HG02852 (cell line): Measurements from ENCODE around the gene EPHA6.

ENCODE experiments used
- ATAC-seq: cut with Tn5 transposase; IDR thresholded peaks from one replicate; pipeline ENCODE4 v1.9.1; 2021; ENCODE audit warnings: mild to moderate bottlenecking, moderate library complexity; ENCODE audit not compliant: unreplicated experiment

Gene EPHA6

GRCh38 chr3:97148931-97149330 lies 334.5 kb downstream of the EPHA6 start:
- ATAC-seq, result no peak

DNA sequence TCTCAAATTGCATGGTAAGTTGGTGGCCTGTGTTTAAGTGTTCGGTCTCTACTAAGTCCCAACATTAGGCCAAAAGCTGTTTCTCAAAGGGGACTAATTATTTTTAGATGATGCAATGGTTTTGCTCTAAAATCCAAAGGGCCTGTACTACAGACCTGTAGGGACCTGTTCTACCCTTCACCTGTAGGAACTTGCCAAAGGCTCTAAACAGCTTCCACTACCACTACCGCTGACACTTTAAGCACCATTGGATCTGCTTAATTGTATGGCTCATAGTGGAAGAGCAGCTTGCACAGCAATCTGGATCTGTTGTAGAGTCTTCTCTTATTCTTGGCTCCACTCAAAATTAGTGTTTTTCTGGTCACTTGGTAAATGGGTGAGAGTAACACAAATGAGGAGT lies 346.8 kb downstream of the EPHA6 start:
- no peak for ATAC-seq

DNA sequence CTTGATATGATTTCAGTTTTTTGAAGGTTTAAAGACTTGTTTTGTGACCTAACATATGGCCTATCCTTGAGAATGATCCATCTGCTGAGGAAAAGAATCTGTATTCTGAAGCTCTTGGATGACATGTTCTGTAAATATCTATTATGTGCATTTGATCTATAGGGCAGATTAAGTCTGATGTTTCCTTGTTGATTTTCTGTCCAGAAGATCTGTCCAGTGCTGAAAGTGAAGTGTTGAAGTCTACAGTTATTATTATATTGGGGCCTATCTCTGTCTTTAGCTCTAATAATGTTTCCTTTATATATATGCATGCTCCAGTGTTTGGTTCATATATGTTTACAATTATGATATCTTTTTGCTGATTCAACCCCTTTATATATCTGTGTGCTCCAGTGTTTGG lies 362.8 kb downstream of the EPHA6 start:
- ATAC-seq, result no peak

DNA sequence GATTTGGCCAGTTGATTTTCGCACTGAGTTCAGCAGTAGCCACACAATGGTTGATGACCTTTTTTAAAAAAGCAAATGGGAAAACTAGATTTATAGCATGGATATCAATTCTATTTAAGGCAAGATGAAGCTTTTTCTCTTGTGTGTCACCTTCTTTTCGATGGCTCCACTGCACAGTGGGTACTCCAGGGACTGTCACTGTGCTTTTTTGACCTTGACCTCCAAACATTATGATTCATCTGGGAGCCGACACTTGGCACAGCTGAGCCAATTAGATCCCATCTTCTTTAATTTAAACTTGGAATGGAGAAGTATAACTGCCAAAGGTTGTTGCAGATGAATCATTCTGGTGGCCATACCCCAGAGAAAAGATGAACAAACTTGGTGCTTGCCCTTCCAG lies 367.3 kb downstream of the EPHA6 start:
- no peak for ATAC-seq

- no peak for ATAC-seq
These were observed 373.4 kb downstream of the EPHA6 start for GRCh38 chr3:97187771-97188170.

- no peak for ATAC-seq
These were observed 375.4 kb downstream of the EPHA6 start for GRCh38 chr3:97189835-97190234.

- ATAC-seq, result no peak
These were observed 382.7 kb downstream of the EPHA6 start for GRCh38 chr3:97197083-97197482.

GRCh38 chr3:97197830-97198229 lies 383.4 kb downstream of the EPHA6 start:
- ATAC-seq, result no peak

GRCh38 chr3:97200387-97200786 lies 386.0 kb downstream of the EPHA6 start:
- no peak for ATAC-seq

DNA sequence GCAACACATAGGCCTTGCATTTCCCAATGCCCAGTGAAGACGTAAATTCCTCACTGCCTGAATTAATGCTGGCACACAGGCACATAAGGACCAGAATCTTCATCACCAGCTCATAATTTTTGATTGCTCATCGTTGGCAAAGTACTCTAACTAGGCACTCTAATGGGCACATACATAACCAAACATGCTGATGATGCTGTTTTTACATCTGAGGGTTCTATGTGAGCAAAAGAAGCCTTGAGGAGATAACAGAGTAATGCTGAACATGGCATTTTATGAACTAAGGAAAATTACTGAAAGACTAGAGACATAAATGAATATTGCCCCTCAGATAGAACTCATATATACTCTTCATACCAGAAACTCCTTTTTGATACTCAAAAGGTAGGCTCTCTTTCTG lies 387.4 kb downstream of the EPHA6 start:
- ATAC-seq, result no peak

DNA sequence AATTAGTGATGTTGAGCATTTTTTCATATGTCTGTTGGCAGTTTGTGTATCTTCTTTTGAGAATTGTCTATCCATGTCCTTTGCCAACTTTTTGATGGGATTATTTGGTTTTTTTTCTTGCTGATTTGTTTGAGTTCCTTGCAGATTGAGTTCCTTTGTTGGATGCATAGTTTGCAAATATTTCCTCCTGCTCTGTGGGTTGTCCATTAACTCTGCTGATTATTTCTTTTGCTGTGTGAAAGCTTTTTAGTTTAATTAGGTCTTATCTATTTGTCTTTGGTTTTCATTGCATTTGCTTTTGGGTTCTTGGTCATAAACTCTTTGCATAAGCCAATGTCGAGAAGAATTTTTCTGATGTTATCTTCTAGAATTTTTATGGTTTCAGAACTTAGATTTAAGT lies 414.6 kb downstream of the EPHA6 start:
- no peak for ATAC-seq

- no peak for ATAC-seq
These were observed 416.1 kb downstream of the EPHA6 start for GRCh38 chr3:97230486-97230885.

DNA sequence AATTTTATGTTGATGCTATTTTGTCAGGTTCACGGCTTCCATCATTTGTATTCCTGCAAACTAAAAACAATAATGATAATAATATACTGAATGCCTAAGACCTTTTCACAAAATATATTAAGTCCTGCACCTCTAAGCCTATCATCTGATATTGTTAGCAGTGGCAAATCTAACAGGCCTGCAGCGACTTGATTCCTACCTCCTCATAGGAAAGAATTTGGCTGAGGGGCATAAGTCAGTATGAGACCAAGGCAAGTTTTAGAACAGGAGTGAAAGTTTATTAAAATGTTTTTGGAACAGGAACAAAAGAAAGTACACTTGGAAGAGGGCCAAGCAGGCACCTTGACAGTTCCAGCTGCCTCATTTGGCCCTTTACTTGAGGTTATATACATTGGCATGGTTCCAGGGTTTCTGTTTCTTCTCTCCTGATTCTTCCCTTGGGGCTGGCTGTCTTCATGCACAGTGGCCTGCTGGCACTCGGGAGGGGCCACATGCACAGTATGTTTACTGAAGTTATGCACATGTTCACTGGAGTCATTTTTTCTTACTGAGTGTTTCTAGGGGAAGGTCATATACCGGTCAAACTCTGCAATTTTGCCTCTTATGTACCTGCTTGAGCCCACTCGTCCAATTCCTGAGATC lies 418.1 kb downstream of the EPHA6 start:
- no peak for ATAC-seq

- no peak for ATAC-seq
These were observed 420.8 kb downstream of the EPHA6 start for GRCh38 chr3:97235179-97235578.

- no peak for ATAC-seq
These were observed 421.4 kb downstream of the EPHA6 start for GRCh38 chr3:97235611-97236315.

- no peak for ATAC-seq
These were observed 427.0 kb downstream of the EPHA6 start for GRCh38 chr3:97241417-97241816.

DNA sequence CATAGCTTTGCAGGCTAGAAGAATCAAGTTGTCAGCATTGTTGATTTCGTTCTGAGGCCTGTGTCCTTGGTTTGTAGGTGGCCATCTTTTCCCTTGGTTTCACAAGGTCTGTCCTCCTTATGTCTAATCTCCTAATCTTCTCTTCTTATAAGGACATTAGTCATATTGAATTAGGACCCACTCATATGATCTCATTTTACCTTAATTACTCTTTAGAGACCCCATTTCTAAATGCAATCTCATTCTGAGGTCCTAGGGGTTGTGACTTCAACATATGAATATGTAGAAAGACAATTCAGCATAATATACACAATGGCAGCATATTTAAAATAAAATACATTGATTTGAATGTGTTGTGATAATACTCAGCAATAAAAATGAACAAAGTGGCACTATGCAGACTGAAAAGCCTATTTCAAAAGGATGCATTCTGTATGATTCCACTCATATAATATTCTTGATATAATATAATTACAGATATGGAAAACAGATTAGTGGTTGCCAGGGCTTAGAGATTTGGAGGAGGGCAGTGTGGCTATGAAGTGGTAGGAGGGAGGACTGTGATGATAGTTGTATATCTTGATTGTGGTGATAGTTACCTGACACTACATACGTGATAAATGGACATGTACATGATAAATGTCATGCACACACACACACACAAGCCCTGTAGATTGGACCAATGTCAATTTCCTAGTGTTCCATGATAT lies 431.0 kb downstream of the EPHA6 start:
- no peak for ATAC-seq

DNA sequence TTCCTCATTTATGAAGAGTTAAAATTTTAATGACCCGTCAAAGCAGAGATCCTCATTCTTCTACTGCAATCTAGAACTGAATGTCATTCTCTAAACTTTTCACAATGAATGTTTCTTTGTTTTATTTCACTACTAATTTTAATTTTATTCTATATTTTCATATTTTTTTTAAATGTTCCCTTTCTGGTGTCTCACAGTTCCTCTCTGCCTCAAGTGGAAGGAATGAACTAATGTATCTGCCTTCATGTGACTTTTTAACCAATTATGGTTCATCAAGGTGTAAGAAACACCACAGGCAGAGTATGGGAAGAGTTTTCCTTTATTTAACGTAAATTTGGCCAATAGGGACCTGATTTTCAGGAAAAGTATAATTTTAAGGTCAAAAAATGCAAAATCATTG lies 441.7 kb downstream of the EPHA6 start:
- no peak for ATAC-seq

DNA sequence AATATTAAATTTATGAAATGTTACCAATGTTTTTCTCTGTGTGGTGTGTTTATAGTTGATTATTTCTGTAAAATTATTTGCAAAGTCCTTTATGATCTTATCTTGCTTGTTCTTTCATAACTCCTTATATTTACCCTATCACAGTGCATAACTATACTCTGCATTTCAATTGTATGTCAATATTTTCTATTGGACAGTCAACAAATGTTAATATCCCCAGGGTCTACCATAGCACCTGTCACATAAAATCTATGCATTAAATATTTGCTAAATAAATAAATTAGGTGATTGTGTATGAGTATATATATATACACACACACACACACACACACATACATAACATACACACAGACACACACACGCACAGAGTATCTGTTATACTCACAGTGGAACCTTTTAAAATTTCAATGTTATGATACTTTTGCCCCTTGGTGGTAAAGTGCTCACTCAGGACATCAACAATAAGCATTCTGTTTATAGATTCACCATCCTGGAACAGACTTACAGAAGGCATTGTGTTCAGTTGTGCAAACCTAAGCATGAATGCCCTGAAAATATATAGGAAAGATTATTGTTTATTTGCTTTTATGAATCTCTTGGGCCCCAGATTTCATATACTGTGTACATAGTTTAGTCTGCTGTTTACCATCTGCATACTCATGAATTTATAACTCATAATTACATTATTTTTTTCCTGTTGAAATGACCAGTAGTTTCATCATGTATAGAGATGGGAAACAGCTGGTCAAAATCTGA lies 443.7 kb downstream of the EPHA6 start:
- ATAC-seq, result no peak

DNA sequence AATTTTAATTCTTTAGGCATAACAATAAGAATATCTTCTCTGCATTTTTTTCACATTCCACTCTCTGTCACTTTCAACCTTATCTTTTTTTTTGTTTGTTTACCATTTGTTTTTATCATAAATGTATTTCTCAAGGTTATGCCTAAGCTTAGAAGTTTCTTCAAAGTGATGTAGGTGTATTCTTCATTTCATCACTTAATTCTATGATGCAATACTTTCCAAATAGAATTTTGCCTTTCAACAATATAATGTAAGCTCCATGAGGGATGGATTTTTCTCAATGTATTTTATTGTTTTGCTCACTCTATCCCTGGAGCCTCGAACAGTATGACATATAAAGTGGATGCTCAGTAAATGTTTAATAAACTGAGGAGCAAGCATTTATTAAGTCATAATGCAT lies 444.9 kb downstream of the EPHA6 start:
- ATAC-seq, result no peak

- no peak for ATAC-seq
These were observed 449.8 kb downstream of the EPHA6 start for GRCh38 chr3:97264180-97264579.
